HTERT RPE-1 (cell line): ENCODE measurements around the gene KCTD14.

Source experiments
- in situ Hi-C: fragments of 300-500 bp; cut with MboI; formaldehyde crosslinking; loops from 4 replicates; pipeline ENCODE4 v1.14.3; 2020; ENCODE audit warnings: low sequenced_read_pairs

The KCTD14 gene

DNA sequence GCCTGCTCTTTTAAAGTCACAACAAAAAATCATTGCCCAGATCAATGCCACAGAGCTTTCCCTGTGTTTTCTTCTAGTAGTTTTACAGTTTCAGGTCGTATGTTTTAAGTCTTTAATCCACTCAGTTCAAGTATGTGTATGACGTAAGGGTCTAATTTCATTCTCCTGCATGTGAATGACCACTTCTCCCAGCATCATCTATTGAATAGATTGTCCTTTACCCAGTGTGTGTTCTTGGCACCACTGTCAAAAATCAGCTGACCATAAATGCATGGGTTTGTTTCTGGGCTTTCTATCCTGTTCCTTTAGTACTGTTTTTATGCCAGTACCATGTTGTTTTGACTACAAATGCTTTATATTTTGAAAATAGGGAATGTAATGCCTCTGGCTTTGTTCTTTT, 56.7 kb downstream of the KCTD14 start:
- in situ Hi-C loops = no loop called here
